Measurements from ENCODE around the gene ADGRG6.
"Not testable (repeated sequence)": the region's sequence is repeated elsewhere in the genome, so short reads cannot be mapped to it uniquely, and the experiment has no call there.

The ADGRG6 gene

GRCh38 chr6:142452993-142453392 is 151.2 kb downstream of the ADGRG6 start:
- no peak for DNase-seq

DNA sequence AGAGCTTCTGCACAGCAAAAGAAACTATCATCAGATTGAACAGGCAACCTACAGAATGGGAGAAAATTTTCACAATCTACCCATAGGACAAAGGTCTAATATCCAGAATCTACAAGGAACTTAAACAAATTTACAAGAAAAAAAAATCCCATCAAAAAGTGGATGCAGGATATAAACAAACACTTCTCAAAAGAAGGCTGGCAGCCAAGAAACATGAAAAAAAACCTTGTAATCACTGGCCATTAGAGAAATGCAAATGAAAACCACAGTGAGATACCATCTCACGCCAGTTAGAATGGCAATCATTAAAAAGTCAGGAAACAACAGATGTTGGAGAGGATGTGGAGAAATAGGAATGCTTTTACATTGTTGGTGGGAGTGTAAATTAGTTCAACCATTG is 152.4 kb downstream of the ADGRG6 start:
- DNase-seq: not testable (repeated sequence)

DNA sequence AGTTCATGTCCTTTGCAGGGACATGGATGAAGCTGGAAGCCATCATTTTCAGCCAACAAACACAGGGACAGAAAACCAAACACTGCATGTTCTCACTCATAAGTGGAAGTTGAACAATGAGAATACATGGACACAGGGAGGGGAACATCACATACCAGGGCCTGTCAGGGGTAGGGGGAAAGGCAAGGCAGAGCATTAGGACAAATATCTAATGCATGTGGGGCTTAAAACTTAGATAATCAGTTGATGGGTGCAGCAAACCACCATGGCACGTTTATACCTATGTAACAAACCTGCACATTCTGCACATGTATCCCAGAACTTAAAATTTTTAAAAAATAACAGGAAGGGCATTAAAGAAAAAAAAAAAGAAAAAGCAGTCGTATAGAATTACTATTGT is 153.0 kb downstream of the ADGRG6 start:
- not testable (repeated sequence) for DNase-seq

DNA sequence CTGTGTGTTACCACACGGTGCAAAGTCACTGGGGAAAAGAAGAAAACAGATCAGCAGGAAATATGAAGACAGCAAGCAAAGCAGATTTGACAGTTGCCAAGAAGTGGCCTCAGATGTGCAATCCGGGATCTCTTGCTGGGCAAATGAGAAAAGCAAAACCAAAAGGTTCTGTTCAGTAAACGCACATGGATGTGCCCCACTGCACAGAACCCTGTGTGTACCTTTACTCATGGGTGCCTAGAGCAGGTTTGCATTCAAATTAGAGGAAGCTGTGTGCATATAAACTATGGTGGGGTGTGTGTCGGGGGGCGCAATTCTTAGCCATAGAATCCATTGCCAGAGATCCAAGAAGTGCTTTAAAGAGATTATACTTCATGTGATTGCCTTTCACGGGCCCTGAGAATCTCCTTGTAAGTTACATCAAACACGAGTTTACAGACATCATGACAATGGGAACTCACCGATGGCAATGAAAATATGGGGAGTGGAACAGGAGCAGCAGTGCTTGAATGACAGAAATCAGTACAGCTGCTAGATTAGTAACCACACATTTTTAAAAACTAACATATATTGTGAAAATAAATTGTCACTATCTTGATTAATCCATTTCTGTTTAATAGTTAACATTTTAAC is 154.3 kb downstream of the ADGRG6 start:
- DNase-seq: no peak

GRCh38 chr6:142457638-142458406 is 156.0 kb downstream of the ADGRG6 start:
- DNase-seq: no peak

DNA sequence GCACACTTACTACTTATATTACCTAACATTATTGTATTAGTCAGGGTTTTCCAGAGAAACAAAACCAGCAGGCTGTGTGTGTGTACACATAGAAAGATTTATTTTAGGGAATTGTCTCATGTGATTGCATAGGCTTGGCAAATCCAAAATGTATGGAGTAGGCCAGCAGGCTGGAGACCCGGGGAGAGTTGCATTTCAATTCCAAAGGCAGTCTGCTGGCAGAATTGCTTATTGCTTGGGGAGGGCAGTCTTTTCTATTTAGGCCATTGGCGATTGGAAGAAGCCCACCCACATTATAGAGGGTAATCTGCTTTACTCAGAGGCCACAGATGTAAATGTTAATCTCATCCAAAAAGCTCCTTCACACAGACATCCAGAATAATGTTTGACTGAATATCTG is 157.0 kb downstream of the ADGRG6 start:
- DNase-seq: no peak

DNA sequence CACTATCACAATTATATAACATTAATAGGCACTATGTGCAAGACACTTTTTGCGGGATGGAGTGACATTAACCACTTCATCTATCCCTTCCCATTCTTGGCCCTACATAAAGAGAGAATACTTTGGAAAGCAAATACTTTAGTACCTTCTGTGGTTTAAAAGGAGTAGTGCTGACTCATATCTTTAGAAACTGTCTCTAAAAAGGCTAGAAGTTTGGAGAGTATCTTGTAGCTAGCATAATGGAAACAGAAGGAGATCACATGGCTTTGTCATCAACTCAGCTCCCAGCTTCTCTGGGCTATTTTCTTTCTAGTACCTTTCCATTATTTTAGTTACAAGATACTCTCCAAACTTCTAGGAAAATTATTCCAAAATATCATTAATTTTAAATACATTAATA is 157.5 kb downstream of the ADGRG6 start:
- DNase-seq: peak; percentile 58

- DNase-seq: no peak
Observed at GRCh38 chr6:142462260-142462659, 160.5 kb downstream of the ADGRG6 start.

GRCh38 chr6:142463988-142464387 is 162.2 kb downstream of the ADGRG6 start:
- DNase-seq: no peak

DNA sequence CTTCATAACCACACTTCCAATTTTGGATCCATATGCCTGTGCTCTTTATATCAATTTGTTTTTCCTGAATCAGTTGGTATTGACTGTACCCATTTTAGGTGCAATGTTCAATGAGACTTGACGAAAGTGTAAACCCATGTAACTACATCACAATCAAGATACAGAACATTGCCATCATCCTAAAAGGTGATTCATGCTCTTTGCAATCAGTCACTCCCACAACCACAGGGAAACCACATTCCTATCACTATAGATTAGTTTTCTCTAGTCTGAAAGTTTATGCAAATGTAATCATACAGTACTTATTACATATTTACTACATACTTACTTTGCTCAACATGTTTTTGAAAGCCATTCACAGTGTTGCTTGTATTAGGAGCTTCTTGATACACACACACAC is 167.4 kb downstream of the ADGRG6 start:
- no peak for DNase-seq

DNA sequence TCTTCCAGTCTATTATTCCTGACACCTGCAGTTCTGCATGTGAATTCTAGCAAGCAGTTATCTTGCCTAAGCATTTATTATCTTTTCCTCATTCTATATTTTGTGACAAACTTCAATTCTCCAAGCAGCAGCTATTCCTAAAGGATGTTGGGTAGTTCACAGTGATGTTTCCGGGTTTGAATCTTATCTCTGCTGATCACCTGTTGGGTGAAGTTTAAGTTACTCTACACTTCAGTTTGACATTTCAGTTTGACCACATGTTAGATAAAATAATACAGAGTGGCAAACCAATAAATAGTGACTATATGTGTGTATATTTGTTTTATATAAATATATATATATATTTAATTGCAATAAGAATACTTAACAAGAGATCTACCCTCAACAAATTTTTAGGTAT is 168.6 kb downstream of the ADGRG6 start:
- DNase-seq: no peak

DNA sequence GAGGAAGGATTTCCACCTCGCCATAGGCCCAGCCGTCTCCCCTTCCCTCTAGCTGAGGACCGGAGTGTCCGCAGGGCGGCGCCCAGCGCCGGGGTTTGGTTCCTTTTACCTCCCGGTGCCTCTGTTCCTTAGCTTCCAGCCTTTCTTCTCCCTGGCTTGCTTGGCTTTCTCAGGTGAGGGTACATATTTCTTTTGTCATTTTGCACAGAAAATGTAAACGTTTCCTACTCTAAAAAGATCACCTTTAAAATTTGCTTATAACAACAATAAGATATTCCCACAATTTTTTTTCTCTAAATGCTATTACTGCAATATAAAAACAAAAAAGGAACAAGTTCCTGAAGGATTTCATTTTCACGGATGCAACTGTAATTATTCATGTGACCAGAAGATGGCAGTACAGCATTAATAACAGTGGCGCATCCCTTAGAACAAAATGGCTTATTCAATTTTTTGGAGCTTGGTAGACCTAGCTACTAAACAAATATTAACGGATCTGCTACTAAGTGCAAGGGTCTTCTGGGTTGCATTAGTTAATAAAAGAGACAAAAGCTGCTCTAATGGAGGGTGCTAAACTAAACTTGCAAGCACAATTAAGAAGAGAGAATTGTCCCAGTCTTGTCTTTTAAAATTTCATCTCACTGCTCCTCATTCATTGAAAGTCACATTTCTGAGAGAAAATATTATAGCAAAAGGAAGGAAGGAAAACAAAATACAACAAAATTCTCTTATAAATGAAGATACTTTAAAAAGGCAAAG is 172.9 kb downstream of the ADGRG6 start:
- DNase-seq: peak; percentile 58

GRCh38 chr6:142476452-142476851 is 174.6 kb downstream of the ADGRG6 start:
- no peak for DNase-seq

- DNase-seq: peak; percentile 43
Observed at GRCh38 chr6:142478117-142478516, 176.3 kb downstream of the ADGRG6 start.

- DNase-seq: no peak
Observed at GRCh38 chr6:142481466-142481865, 179.7 kb downstream of the ADGRG6 start.

GRCh38 chr6:142482249-142482648 is 180.4 kb downstream of the ADGRG6 start:
- DNase-seq: no peak

GRCh38 chr6:142482974-142483373 is 181.2 kb downstream of the ADGRG6 start:
- DNase-seq: no peak

- peak; percentile 52 for DNase-seq
Observed at GRCh38 chr6:142485256-142485655, 183.4 kb downstream of the ADGRG6 start.

- DNase-seq: peak; percentile 32
Observed at GRCh38 chr6:142489722-142490610, 188.2 kb downstream of the ADGRG6 start.
